ENCODE measurements around the gene NOVA1.

DNA sequence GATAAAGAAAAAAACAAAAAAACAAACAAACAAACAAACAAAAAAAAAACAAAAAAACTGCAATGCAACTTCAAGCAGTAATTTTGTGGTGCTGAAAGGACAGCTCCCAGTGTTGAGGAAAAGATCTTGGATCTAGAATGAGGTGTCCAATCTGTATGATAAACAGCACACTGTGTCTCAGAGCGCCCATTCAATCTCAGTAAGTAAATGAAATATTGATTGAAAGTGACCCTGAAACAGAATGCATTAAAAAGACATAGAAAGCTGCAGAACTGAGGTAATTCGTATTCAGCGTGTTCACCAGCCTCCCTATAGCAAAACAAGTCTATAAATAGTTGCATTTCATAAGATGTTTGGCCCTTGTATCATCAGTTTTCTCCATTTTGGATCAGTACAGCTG, 153.0 kb downstream of the NOVA1 start:
- TF ChIP-seq POLR2A (IDR thresholded peaks at IDR 0.05; ENCODE audit: borderline replicate concordance, extremely low read depth, insufficient read depth, insufficient read length) (no peak), CTCF (IDR thresholded peaks at IDR 0.05 in 2 of 3, conservative IDR thresholded peaks at IDR 0.05 in 1 of 3; ENCODE audit: borderline replicate concordance in 1 of 3, insufficient read depth in 1 of 3, low read depth in 2 of 3, low read length in 2 of 3) (no peak), JUND (IDR thresholded peaks at IDR 0.05) (no peak), SP1 (IDR thresholded peaks at IDR 0.05; ENCODE audit: low read depth) (no peak), EZH2 (IDR thresholded peaks at IDR 0.05) (no peak), CEBPB (IDR thresholded peaks at IDR 0.05; ENCODE audit: low read depth) (no peak), POLR2AphosphoS5 (IDR thresholded peaks at IDR 0.05; ENCODE audit: low read depth, low read length) (no peak), REST (IDR thresholded peaks at IDR 0.05; ENCODE audit: low read depth) (no peak), EZH2phosphoT487 (IDR thresholded peaks at IDR 0.05; ENCODE audit: borderline replicate concordance) (no peak), ZNF274 (IDR thresholded peaks at IDR 0.05; ENCODE audit: low read depth, low read length) (no peak), RAD21 (IDR thresholded peaks at IDR 0.05; ENCODE audit: low read depth) (no peak), CBX3 (IDR thresholded peaks at IDR 0.05; ENCODE audit: low read depth) (no peak), MAX (IDR thresholded peaks at IDR 0.05) (no peak)
- TF ChIP-seq, protein P1, sequence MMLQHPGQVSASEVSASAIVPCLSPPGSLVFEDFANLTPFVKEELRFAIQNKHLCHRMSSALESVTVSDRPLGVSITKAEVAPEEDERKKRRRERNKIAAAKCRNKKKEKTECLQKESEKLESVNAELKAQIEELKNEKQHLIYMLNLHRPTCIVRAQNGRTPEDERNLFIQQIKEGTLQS (IDR thresholded peaks at IDR 0.05), result no peak

Data from HCT116 (cell line).